ENCODE measurements around the gene NUAK1.

Gene NUAK1

GRCh38 chr12:106027286-106027685, 111.5 kb downstream of the NUAK1 start:
- TF ChIP-seq ZFX (IDR thresholded peaks at IDR 0.05), result no peak
- TF ChIP-seq, protein P1, sequence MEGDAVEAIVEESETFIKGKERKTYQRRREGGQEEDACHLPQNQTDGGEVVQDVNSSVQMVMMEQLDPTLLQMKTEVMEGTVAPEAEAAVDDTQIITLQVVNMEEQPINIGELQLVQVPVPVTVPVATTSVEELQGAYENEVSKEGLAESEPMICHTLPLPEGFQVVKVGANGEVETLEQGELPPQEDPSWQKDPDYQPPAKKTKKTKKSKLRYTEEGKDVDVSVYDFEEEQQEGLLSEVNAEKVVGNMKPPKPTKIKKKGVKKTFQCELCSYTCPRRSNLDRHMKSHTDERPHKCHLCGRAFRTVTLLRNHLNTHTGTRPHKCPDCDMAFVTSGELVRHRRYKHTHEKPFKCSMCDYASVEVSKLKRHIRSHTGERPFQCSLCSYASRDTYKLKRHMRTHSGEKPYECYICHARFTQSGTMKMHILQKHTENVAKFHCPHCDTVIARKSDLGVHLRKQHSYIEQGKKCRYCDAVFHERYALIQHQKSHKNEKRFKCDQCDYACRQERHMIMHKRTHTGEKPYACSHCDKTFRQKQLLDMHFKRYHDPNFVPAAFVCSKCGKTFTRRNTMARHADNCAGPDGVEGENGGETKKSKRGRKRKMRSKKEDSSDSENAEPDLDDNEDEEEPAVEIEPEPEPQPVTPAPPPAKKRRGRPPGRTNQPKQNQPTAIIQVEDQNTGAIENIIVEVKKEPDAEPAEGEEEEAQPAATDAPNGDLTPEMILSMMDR (conservative IDR thresholded peaks at IDR 0.05), result no peak
- no peak overlapping the region for H3K27ac ChIP-seq

DNA sequence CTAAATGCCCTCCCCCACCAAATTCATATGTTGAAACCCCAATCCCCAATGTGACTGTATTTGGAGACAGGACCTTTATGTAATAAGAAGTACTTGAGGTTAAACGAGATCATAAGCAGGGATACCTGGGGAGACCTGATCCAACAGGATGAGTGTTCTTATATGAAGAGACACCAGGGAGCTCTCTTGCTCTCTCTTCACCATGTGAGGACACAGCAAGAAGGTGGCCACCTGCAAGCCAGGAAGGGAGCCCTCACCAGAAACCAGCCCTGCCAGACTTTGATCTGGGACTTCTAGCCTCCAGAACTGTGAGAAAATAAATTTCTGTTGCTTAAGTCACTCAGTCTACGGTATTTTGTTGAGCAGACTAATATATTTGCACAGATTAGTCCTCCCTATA, 113.6 kb downstream of the NUAK1 start:
- no peak overlapping the region for H3K27ac ChIP-seq
- TF ChIP-seq, protein P1 (conservative IDR thresholded peaks at IDR 0.05), result no peak
- TF ChIP-seq ZFX (IDR thresholded peaks at IDR 0.05), result no peak

- TF ChIP-seq, protein P1 (conservative IDR thresholded peaks at IDR 0.05), result no peak
- no peak for TF ChIP-seq ZFX (IDR thresholded peaks at IDR 0.05)
- H3K27ac ChIP-seq, result no peak overlapping the region
These were observed 115.7 kb downstream of the NUAK1 start for GRCh38 chr12:106023039-106023438.

- H3K27ac ChIP-seq, result no peak overlapping the region
These were observed 116.2 kb downstream of the NUAK1 start for GRCh38 chr12:106022568-106023012.

GRCh38 chr12:106021516-106021915, 117.2 kb downstream of the NUAK1 start:
- TF ChIP-seq, protein P1 (conservative IDR thresholded peaks at IDR 0.05), result no peak
- TF ChIP-seq ZFX (IDR thresholded peaks at IDR 0.05), result no peak
- no peak overlapping the region for H3K27ac ChIP-seq

More at GRCh38 chr12:106022568-106023012, 116.2 kb downstream of the NUAK1 start:
- no peak for TF ChIP-seq ZFX (IDR thresholded peaks at IDR 0.05)
- TF ChIP-seq, protein P1 (conservative IDR thresholded peaks at IDR 0.05), result no peak

GRCh38 chr12:106020736-106021135, 118.0 kb downstream of the NUAK1 start:
- TF ChIP-seq, protein P1 (conservative IDR thresholded peaks at IDR 0.05), result no peak
- no peak for TF ChIP-seq ZFX (IDR thresholded peaks at IDR 0.05)
- H3K27ac ChIP-seq, result no peak overlapping the region

GRCh38 chr12:106019144-106019543, 119.6 kb downstream of the NUAK1 start:
- no peak overlapping the region for H3K27ac ChIP-seq
- TF ChIP-seq ZFX (IDR thresholded peaks at IDR 0.05), result no peak
- TF ChIP-seq, protein P1 (conservative IDR thresholded peaks at IDR 0.05), result no peak

Measured in C4-2B (cell line).